Measurements from ENCODE around the gene LMTK3.

- no peak for TF ChIP-seq POLR2A (IDR thresholded peaks at IDR 0.05)
- TF ChIP-seq CTCF (IDR thresholded peaks at IDR 0.05): no peak
- TF ChIP-seq EP300 (IDR thresholded peaks at IDR 0.05): no peak
Measured at GRCh38 chr19:48477067-48477685, 34.5 kb downstream of the LMTK3 start.
